NCI-H2171 treated with DMSO at 0.1 percent for 48 hours (cell line): ENCODE results near the gene GJB3.

Experiments
- DNase-seq: peaks from one replicate; lab custom pipeline; 2025; lab: John Stamatoyannopoulos, UW

The GJB3 gene

GRCh38 chr1:34825455-34826091 lies 44.6 kb downstream of the GJB3 start:
- DNase-seq: no peak

GRCh38 chr1:34827341-34827941 lies 46.4 kb downstream of the GJB3 start:
- DNase-seq: no peak

DNA sequence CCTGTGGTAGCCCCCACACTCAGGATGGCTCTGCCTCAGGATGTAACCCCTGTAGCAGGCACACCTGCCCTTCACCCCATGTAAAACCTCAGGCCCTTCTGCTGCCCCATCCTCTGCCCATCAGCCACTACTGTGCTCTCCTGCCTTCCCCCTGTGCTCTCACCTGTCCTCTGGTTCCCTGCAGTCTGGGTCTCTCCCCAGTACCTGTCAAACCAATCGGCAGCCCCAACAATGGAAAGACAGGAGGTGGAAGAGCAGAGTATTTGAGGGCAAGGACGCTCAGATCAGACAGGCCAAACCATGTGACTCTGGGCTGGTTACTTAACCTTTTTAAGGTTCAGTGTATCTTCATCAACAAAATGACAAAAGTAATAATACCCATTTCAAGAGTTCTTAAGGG lies 47.6 kb downstream of the GJB3 start:
- no peak for DNase-seq

GRCh38 chr1:34829250-34829649 lies 48.2 kb downstream of the GJB3 start:
- no peak for DNase-seq

- no peak for DNase-seq
Observed at GRCh38 chr1:34831721-34832246, 50.8 kb downstream of the GJB3 start.

DNA sequence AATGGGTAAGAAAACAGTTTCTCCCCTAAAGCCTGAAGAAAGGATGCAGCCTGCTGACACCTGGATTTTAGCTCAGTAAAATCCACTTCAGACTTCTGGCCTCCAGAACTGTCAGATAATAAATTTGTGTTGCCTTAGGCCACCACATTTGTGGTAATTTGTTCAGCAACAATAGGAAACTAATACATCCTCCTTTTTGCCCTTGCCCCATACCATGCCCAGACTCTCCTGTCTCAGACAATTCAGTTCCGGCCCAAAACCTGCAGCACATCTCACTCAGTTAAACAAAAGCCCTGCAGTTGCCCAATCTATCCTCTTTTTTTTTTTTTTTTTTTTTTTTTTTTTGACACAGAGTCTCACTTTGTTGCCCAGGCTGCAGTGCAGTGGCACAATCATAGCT lies 52.7 kb downstream of the GJB3 start:
- DNase-seq: no peak
